HG03135 (cell line): ENCODE results near the gene MRC1.

ENCODE experiments used
- ATAC-seq: cut with Tn5 transposase; IDR thresholded peaks from one replicate; pipeline ENCODE4 v1.9.1; 2021; ENCODE audit warnings: mild to moderate bottlenecking, moderate library complexity; ENCODE audit not compliant: unreplicated experiment

MRC1 gene

GRCh38 chr10:17842641-17843040 is 33.5 kb downstream of the MRC1 start:
- ATAC-seq: no peak

DNA sequence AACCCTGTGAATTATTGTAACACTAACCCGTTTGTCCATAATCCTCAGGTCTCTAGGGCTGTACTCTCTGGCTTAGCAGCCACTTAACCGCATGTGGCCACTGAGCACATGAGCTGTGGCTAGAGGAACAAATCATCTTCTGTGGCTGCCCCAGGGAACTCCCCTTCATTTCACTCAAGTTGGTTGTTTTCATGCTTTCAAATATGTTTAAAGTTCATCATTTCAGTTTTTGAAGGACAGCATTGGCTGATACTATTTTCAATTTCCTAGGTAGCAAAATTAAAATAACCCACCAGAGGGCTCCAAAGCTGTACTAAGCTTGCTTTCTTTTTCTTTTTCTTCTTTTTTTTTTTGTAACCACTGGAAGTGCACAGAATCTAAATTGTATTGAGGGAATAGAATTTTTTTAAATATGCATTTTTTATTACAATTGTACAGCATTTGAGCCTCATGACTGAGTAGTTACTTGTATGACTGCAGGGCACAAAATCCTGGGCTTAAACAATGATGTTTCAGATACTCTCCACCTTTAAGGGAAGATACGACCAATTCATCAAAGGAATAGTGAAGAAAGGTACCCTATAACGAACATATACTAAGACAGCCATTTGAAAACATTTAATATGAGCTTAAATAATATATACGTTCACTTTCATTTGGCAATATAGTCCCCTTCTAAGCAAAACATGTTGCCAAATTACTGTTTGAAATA is 38.6 kb downstream of the MRC1 start:
- no peak for ATAC-seq

DNA sequence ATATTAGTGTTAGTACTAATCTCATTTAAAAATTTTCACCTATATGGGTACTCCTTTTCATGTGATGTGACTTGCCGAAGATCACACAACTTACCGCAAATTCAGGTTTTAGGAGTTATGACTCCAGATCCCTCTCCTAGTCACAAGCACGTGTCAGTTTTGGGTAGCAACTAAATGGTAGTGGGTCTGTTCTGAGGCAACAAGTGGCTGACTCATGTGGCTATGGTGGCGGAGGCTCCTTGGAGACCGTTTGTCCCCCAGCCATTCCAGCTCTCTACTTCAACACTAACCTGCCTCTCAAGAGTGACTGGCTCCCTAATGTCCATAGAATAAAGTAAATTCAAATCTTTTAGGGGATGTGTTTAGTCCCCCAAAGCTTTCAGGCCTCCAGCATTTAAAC is 39.5 kb downstream of the MRC1 start:
- no peak for ATAC-seq

DNA sequence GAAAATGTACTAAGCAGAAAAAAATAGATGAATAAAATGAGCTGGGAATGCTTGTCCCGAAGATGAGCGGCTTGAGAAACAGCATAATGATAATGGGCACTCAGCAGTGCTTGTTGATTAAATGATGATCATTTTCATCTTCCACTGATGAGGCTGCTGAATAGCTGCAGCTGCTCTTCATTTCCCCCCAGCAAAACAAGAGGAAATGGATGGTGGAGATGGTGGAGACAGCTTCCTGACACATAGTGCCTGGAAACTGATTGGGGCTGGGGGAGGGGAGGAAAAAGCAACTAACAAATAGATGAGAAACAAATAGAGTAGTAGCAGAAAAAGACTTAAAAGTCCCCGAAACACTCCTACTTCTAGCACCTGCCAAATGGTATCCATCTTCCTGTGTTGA is 41.4 kb downstream of the MRC1 start:
- no peak for ATAC-seq

- no peak for ATAC-seq
Observed at GRCh38 chr10:17851611-17852010, 42.5 kb downstream of the MRC1 start.

- ATAC-seq: no peak
Observed at GRCh38 chr10:17854044-17854652, 45.0 kb downstream of the MRC1 start.

- no peak for ATAC-seq
Observed at GRCh38 chr10:17857040-17857439, 47.9 kb downstream of the MRC1 start.

DNA sequence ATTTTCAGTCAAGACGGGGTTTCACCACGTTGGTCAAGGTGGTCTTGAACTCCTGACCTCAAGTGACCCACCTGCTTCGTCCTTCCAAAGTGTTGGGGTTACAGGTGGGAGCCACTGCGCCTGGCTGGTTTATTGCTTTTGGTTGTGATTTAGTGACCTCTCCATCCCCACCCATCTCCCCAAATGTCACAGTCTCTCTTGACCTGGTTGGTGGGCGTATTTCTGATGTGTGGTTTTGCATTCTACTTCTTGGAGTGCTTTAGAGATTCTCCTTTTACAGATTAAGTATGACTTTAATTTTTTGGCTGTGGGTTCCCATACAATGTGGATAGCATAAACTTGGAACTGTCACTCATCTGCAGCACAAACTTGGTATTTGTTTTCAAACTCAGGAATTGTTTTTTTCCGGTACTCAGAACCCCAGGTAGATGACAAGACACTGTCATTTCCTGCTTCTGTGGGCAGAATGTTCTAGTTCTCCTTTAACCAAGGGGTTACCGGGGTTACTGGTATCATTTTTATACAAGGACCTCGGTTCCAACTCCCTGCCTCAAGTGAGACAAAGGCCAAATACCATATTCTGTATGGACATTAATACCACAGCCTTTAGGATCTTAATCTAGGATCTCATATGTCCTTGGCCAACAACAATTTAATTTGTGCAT is 50.5 kb downstream of the MRC1 start:
- no peak for ATAC-seq

DNA sequence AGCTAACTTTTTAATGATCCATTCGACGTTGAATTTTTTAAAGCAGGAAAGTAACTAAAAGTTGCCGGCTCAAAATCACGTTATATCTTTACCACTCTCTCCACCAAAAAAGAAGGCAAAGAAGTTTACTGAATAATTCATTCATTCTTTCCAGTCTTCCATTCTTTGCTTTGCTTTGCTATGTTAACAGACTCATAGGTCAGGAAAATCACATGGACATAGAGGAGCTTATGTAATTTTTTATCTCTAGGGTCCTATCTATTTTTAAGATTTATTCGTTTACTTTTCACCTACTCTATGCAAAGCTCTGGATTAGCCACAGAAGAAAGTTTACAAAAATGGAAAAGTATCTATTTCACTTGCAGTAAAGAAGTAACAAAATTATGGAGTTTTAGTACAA is 52.6 kb downstream of the MRC1 start:
- no peak for ATAC-seq

DNA sequence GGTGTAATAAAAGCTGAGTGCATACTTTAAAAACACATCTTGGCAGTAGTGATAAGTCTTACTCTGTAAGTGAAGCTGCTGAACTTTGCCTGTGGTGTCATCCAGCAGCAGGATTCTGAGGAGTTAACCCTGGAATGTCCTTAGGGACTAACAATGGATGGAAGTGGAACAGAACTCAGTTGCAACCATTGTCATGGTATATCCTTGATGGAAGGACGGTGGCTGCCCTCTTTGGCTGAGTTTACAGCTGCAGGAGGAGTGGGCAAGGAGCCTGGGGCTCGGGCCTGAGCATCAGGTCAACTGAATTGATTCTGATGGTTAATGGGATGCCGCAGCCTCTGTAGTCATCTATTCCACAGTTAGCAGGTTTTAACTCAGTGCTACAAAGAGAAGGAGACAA is 56.2 kb downstream of the MRC1 start:
- no peak for ATAC-seq

DNA sequence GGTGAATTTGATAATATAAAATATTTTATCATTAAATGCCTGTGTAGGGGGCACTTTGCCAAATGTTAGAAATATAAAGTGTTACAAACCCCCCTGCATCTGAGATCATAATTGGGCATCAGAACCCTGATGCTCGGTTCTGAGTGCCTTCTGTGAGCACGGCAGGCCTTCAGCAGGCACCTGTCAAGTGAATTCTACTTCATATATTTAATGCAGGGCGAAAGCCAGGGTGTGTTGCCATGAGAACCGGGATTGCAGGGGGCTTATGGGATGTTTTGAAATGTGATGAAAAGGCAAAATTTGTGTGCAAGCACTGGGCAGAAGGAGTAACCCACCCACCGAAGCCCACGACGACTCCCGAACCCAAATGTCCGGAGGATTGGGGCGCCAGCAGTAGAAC is 57.2 kb downstream of the MRC1 start:
- no peak for ATAC-seq

DNA sequence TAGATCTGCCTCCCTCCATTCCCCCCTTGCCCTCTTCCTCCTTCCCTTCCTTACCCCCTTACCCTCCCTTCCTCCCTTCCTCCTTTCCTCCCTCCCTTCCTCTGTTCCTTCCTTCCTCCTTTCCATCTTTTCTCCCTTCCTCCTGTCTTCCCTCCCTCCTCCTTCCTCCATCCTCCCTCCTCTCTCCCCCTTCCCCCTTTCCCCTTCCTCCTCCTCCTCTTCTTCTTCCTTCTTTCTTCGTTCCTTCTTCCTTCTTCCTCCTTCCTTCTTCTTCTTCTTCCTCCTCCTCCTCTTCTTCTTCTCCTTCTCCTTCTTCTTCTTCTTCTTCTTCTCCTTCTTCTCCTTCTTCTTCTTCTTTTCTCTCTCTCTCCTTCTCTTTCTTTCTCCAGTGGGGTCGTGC is 57.9 kb downstream of the MRC1 start:
- no peak for ATAC-seq

- no peak for ATAC-seq
Observed at GRCh38 chr10:17871036-17871435, 61.9 kb downstream of the MRC1 start.

DNA sequence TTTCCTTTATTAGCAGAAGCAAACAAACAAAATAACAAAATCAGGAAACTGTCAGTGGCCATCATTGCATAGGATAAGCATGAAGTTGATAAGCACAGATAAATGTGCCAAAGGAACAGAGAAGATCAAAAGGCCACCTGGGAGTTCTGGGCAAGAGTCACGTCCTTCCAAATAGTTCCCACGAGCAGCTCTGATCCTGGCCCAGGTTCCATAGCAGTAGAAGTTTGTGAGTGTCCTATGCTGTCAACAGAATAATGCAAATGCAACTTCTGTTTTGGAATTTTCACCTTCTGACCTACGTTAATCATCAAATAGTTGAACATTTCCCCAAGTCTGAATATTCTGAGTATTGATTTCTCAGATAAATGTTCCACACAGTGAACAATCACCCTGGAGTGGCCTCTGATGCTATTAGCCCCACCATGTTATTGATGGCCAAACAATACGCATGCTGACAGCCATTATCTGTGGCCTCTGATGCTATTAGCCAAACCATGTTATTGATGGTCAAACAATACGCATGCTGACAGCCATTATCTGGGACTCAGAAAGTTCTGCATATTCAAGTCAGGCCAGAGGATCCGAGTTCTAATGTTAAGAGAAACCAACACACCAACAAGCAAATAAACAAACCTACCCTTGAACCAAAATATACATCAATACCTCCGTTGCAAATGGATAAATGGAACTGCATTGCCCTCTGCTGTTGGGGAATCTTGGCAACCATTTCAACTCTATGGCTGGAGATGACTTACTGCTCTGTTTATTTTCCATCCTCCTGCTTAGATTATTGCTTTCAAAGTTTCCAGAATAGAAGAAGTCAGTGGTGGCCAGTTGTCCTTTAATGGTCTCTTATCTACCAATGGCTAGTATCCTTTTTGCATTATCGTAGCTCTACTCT is 63.3 kb downstream of the MRC1 start:
- no peak for ATAC-seq

DNA sequence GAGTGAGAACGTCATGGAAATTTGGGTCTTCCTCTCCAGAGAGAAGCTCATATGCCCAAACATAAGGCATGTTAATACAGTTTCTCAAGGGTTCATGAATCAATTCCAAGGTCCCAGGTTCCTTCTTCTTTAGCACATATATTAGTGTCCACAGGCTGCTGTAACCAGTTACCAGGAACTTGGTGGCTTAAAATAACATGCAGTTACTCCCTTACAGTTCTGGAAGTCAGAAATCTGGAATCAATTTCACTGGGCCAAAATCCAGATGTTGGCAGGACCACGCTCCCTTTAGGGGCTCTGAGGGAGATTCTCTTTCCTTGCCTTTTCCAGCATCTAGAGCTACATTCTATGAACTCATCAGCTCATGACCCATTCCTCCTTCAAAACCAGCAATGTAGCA is 64.8 kb downstream of the MRC1 start:
- ATAC-seq: no peak

DNA sequence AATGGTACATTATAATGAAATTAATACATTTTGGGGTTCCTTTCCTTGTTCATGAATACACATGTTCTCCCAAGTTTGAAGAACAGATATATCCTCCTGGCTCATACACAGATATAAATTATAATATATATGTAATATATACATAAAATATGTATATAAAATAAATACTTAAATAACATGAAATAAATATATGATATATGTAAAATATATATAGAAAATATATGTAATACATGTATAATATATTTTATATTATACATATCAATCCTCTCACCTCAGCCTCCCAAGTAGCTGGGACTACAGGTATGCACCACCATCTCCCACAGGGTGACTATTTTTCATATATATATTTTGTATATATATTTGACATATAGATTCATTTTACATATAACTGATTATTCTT is 68.0 kb downstream of the MRC1 start:
- ATAC-seq: no peak

DNA sequence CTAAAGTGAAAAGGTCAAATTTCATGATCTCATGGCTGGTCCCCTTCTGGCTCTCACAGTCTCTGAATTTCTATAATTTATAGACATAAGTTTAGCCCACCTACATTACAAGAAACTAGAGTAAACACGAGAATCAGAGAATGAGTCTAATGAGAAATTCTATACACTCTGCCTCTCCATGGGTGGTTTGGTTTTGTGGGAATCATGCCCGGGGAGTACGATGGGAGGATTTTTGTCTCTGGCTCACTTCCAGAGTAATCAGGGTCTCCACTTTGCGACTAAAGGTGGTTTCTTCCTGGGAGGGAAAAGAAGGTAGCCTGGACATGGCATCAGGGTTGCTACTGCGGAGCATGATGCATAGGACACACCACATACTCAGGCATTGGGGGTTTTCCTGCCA is 69.7 kb downstream of the MRC1 start:
- no peak for ATAC-seq

DNA sequence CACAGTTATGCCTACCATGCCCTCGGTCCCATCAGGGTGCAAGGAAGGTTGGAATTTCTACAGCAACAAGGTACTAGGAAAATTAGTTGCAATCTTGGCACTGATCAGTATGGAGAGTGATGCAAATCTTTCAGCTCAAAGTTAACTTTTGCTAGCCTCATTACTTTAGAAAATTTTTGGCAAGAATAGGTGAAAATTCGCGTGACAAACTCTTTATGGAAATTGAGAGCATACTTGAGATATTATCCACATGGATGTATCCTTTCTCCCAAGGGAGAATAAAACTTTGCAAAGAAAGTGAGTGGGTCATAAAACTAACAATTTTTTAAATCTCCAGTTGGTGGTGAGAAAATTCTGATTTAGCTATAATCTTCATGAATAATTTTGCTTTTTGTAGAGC is 71.5 kb downstream of the MRC1 start:
- ATAC-seq: no peak

DNA sequence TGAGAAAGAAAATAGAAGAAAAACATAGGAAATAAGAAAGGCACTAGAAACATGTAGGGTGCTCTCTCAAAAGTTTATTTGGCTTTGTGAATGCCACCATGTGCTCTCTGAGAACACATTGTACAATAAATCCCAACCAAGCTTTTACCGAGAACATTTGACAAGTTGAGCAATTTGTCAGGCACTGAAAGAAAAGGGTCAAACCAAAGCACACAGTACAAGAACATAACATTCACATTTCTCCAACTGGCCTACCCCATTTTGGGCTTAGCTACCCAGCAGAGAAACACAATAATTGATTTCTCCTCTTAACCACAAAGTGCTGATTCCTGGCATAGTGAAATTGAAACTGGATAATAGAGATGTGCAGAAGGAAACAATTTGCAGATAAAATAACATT is 73.4 kb downstream of the MRC1 start:
- ATAC-seq: no peak

- ATAC-seq: no peak
Observed at GRCh38 chr10:17883621-17884020, 74.5 kb downstream of the MRC1 start.

GRCh38 chr10:17888189-17888588 is 79.0 kb downstream of the MRC1 start:
- ATAC-seq: no peak
